Loucy (cell line): Measurements from ENCODE around the gene NELFE.
"Not testable (repeated sequence)": the region's sequence is repeated elsewhere in the genome, so short reads cannot be mapped to it uniquely, and the experiment has no call there.

Source experiments
- EZH2phosphoT487 ChIP-seq: fragments of 200-600 bp; IDR thresholded peaks from 2 replicates; pipeline ENCODE4 v1.6.1; 2018; ENCODE audit warnings: antibody characterized with exemption, mild to moderate bottlenecking, moderate library complexity, borderline replicate concordance
- TF ChIP-seq, protein P1 (sequence below): fragments of 200-600 bp; sonication (generic); conservative IDR thresholded peaks from 2 replicates; pipeline ENCODE4 v1.5.1; 2014; ENCODE audit warnings: mild to moderate bottlenecking, antibody characterized with exemption, low read length

DNA sequence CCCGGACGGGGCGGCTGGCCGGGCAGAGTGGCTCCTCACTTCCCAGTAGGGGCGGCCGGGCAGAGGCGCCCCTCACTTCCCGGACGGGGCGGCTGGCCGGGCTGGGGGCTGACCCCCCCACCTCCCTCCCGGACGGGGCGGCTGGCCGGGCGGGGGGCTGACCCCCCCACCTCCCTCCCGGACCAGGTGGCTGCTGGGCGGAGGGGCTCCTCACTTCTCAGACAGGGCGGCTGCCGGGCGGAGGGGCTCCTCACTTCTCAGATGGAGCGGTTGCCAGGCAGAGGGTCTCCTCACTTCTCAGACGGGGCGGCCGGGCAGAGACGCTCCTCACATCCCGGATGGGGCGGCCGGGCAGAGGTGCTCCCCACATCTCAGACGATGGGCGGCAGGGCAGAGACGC, 26.6 kb downstream of the NELFE start:
- TF ChIP-seq, protein P1, sequence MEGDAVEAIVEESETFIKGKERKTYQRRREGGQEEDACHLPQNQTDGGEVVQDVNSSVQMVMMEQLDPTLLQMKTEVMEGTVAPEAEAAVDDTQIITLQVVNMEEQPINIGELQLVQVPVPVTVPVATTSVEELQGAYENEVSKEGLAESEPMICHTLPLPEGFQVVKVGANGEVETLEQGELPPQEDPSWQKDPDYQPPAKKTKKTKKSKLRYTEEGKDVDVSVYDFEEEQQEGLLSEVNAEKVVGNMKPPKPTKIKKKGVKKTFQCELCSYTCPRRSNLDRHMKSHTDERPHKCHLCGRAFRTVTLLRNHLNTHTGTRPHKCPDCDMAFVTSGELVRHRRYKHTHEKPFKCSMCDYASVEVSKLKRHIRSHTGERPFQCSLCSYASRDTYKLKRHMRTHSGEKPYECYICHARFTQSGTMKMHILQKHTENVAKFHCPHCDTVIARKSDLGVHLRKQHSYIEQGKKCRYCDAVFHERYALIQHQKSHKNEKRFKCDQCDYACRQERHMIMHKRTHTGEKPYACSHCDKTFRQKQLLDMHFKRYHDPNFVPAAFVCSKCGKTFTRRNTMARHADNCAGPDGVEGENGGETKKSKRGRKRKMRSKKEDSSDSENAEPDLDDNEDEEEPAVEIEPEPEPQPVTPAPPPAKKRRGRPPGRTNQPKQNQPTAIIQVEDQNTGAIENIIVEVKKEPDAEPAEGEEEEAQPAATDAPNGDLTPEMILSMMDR: not testable (repeated sequence)
- TF ChIP-seq EZH2phosphoT487: not testable (repeated sequence)
